ENCODE measurements around the gene ELAC2.

DNA sequence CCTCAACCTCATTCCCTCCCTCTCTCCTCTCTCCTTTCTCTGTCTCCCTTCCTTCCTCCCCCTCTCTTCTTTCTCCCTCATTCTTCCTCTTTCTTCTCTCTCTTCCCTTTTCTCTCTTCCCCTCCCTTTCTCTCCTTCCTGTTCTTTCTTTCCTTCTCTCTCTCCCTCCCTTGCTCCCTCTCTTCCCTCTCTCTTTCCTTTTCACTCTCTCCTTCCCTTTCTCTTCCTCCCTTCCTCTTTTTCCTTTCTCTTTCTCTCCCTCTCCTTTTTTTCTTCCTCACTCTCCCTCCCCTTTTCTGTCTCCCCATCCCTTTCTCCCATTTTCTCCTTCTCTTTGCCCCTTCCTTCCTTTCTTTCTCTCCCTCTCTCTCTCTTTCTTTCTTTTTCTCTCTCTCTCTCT is 7.9 kb upstream of the ELAC2 start:
- TF ChIP-seq CTCF (IDR thresholded peaks at IDR 0.05 in 4 of 5, conservative IDR thresholded peaks at IDR 0.05 in 1 of 5) = no peak
- TF ChIP-seq POLR2A (IDR thresholded peaks at IDR 0.05) = no peak
